H1 (cell line): ENCODE measurements around the gene TLCD3B. TPM values are rescaled to one million over a fixed set of nuclear protein-coding genes. Genes with fewer than 3 reads are reported as not detected.

ENCODE experiments used
- MAFK ChIP-seq: IDR thresholded peaks from 2 replicates; pipeline ENCODE4 v1.6.1; 2012; ENCODE audit warnings: low read depth, mild to moderate bottlenecking, improper control_type of control experiment, low read length
- SRF ChIP-seq: IDR thresholded peaks from 2 replicates; pipeline ENCODE4 v1.6.1; 2011; ENCODE audit warnings: mild to moderate bottlenecking, low read depth, low read length, moderate library complexity
- TAF1 ChIP-seq: IDR thresholded peaks from 2 replicates; pipeline ENCODE4 v1.6.1; 2011; ENCODE audit warnings: mild to moderate bottlenecking, low read depth, low read length
- polyA plus RNA-seq, 7 experiments: library from polyadenylated mRNA; depleted of rRNA in 3 of 7; stranded (reverse) in 5 of 7; unstranded in 2 of 7; fragments of >200 nt in 5 of 7; fragments of 200-250 nt in 2 of 7; gene quantifications; 1 replicate in 5 of 7; 2 replicates in 1 of 7; 4 replicates in 1 of 7; pipeline versions ENCODE4 v1.2.1 to v1.2.3, GENCODE V29; 2011 to 2013; ENCODE audit warnings: missing spikeins in 2 of 7, mixed read lengths in 2 of 7
- total RNA-seq: library from RNA; stranded (reverse); fragmentation: NEBNext Ultra II Directional; extraction: Animal tissue kit (Norgen Biotek cat#: 25700); gene quantifications from 2 replicates; pipeline ENCODE4 v1.2.1, GENCODE V29; 2021

TLCD3B gene
- total and polyA plus RNA-seq, 2 of the 8 experiments (the other 6 are each of a cell fraction or from before 2014, with no cell fraction given): 15.2 to 26.9 TPM

GRCh38 chr16:29984137-29984763, 46.8 kb downstream of the TLCD3B start (continued):
- no peak for TF ChIP-seq SRF
- TF ChIP-seq TAF1: no peak
- TF ChIP-seq MAFK: no peak
